NCI-H510A treated with DMSO at 0.1 percent for 48 hours (cell line): Measurements from ENCODE around the gene PPP1R18.
"Not testable (repeated sequence)": the region's sequence is repeated elsewhere in the genome, so short reads cannot be mapped to it uniquely, and the experiment has no call there.

ENCODE experiments used
- DNase-seq: peaks from one replicate; lab custom pipeline; 2025; lab: John Stamatoyannopoulos, UW

Gene PPP1R18

GRCh38 chr6:30719791-30720737 lies 33.6 kb upstream of the PPP1R18 start, which contains the start of gene TUBB:
Gene TUBB (plus strand): TSS chr6:30720352. CDS start chr6:30720507, 155 bp downstream.
- DNase-seq, result peak; percentile 94

GRCh38 chr6:30719356-30719755 lies 32.9 kb upstream of the PPP1R18 start:
- peak; percentile 69 for DNase-seq

GRCh38 chr6:30717845-30718720 lies 31.6 kb upstream of the PPP1R18 start:
- DNase-seq, result not testable (repeated sequence)

- peak; percentile 100 for DNase-seq
These were observed 30.8 kb upstream of the PPP1R18 start, which contains the start of gene MDC1 for GRCh38 chr6:30717129-30717844. Gene MDC1 (minus strand): TSS chr6:30717281. CDS start chr6:30715175, 2,106 bp downstream.

- DNase-seq, result no peak
These were observed 30.4 kb upstream of the PPP1R18 start for GRCh38 chr6:30716879-30717128.

- no peak for DNase-seq
These were observed 27.8 kb upstream of the PPP1R18 start for GRCh38 chr6:30714263-30714662.

- no peak for DNase-seq
These were observed 26.0 kb upstream of the PPP1R18 start for GRCh38 chr6:30712441-30712945.

GRCh38 chr6:30711758-30712380 lies 25.4 kb upstream of the PPP1R18 start:
- DNase-seq, result no peak

- no peak for DNase-seq
These were observed 22.8 kb upstream of the PPP1R18 start for GRCh38 chr6:30709101-30709868.

GRCh38 chr6:30707281-30707850 lies 20.9 kb upstream of the PPP1R18 start:
- peak; percentile 87 for DNase-seq

- DNase-seq, result no peak
These were observed 19.2 kb upstream of the PPP1R18 start for GRCh38 chr6:30705620-30706019.

- no peak for DNase-seq
These were observed 17.4 kb upstream of the PPP1R18 start for GRCh38 chr6:30703821-30704220.

GRCh38 chr6:30703011-30703410 lies 16.6 kb upstream of the PPP1R18 start:
- DNase-seq, result no peak

- DNase-seq, result no peak
These were observed 13.9 kb upstream of the PPP1R18 start for GRCh38 chr6:30700340-30700739.

- DNase-seq, result no peak
These were observed 10.0 kb upstream of the PPP1R18 start for GRCh38 chr6:30696432-30696831.

- DNase-seq, result no peak
These were observed 4.9 kb upstream of the PPP1R18 start for GRCh38 chr6:30691208-30691847.

GRCh38 chr6:30690403-30691207 lies 4.2 kb upstream of the PPP1R18 start, which contains the start of gene NRM:
Gene NRM (minus strand): TSS chr6:30690984. CDS start chr6:30690974, 10 bp downstream.
- peak; percentile 87 for DNase-seq

GRCh38 chr6:30689985-30690384 lies 3.5 kb upstream of the PPP1R18 start:
- no peak for DNase-seq
